ENCODE results near the gene ABCC2. TPM values are rescaled to one million over a fixed set of nuclear protein-coding genes. Genes with fewer than 3 reads are reported as not detected.
"Not testable (repeated sequence)": the region's sequence is repeated elsewhere in the genome, so short reads cannot be mapped to it uniquely, and the experiment has no call there.

The ABCC2 gene
- under 1 TPM; 0.22 to 0.40 TPM for total RNA-seq
- polyA plus RNA-seq (2013, experiment 1 of 2): 2.4 TPM
- 1.4 TPM for polyA plus RNA-seq (2013, experiment 2 of 2)
- long read RNA-seq, experiment 1: 0 reads
- long read RNA-seq, experiment 2: 0 reads
- long read RNA-seq, experiment 3: 0 reads
- long read RNA-seq, experiment 4: 0 reads

- H3K27me3 Mint-ChIP-seq (ENCODE audit: insufficient read depth): no peaks in the 10 kb centered on the region
- H3K27ac ChIP-seq (ENCODE audit: low read depth, low read length): no peak within 1 kb of the TSS
- H3K9ac ChIP-seq (ENCODE audit: extremely low read depth, low read length, poor library complexity, severe bottlenecking): no peak within 1 kb of the TSS
Observed at GRCh38 chr10:99782447-99783286, at the start of gene ABCC2. ABCC2 (plus strand) TSS chr10:99782640; CDS start chr10:99782845, 205 bp downstream.

GRCh38 chr10:99733366-99733765, 49.1 kb upstream of the ABCC2 start:
- Mint-ChIP-seq H3K36me3 (ENCODE audit: low read depth) (peaks cover 30% of the 10 kb centered on the region), H3K27me3 (ENCODE audit: insufficient read depth) (no peaks in the 10 kb centered on the region), H3K4me3 (peak overlapping the region; percentile 98), H3K27ac (no peak overlapping the region), H3K4me1 (peaks cover 8% of the 10 kb centered on the region), H3K9me3 (no peaks in the 10 kb centered on the region)
- no peak for TF ChIP-seq CTCF (conservative IDR thresholded peaks at IDR 0.05)
- peaks cover 34% of the 10 kb centered on the region for H3K36me3 ChIP-seq (ENCODE audit: control insufficient read depth, insufficient read depth, low read length)
- no peak overlapping the region for H3K4me3 ChIP-seq (ENCODE audit: low read length)
- no peak overlapping the region for H3K27ac ChIP-seq (ENCODE audit: low read depth, low read length)
- WGBS, 2 experiments (ENCODE audit: insufficient coverage in 1 of 2, insufficient read length in 1 of 2): 94 to 98% methylated on average over 8 of the region's 8 CpGs
- DNase-seq: no peak
- H3K9ac ChIP-seq (ENCODE audit: extremely low read depth, low read length, poor library complexity, severe bottlenecking): no peak overlapping the region
- H3K4me1 ChIP-seq (ENCODE audit: control insufficient read depth, insufficient read depth, low read length): no peaks in the 10 kb centered on the region
- H3K27me3 ChIP-seq (ENCODE audit: control insufficient read depth, insufficient read depth, low read length, poor library complexity, severe bottlenecking): no peaks in the 10 kb centered on the region
- H3K9me3 ChIP-seq (ENCODE audit: control insufficient read depth, low read length): peaks cover under 1% of the 10 kb centered on the region

More at GRCh38 chr10:99782447-99783286, at the start of gene ABCC2:
- Histone ChIP-seq H3K9me3 (ENCODE audit: control insufficient read depth, low read length) (no peaks in the 10 kb centered on the region), H3K27me3 (ENCODE audit: control insufficient read depth, insufficient read depth, low read length, poor library complexity, severe bottlenecking) (no peaks in the 10 kb centered on the region), H3K4me3 (ENCODE audit: low read length) (no peak within 1 kb of the TSS), H3K4me1 (ENCODE audit: control insufficient read depth, insufficient read depth, low read length) (peaks cover 4% of the 10 kb centered on the region), H3K36me3 (ENCODE audit: control insufficient read depth, insufficient read depth, low read length) (no peaks in the 10 kb centered on the region)
- DNase-seq: no peak
- Mint-ChIP-seq H3K4me3 (no peak within 1 kb of the TSS), H3K27ac (no peak within 1 kb of the TSS), H3K9me3 (no peaks in the 10 kb centered on the region), H3K36me3 (ENCODE audit: low read depth) (no peaks in the 10 kb centered on the region), H3K4me1 (peaks cover 12% of the 10 kb centered on the region)
- TF ChIP-seq CTCF (conservative IDR thresholded peaks at IDR 0.05): no peak
- 87 to 92% methylated on average over 3 to 7 of the region's 7 CpGs for WGBS, 2 experiments (ENCODE audit: insufficient coverage in 1 of 2, insufficient read length in 1 of 2)

- H3K36me3 Mint-ChIP-seq (ENCODE audit: low read depth): peaks cover 37% of the 10 kb centered on the region
- not testable (repeated sequence) for DNase-seq
- H3K4me3 Mint-ChIP-seq: peak overlapping the region; percentile 98
Observed at GRCh38 chr10:99734111-99734510, 48.3 kb upstream of the ABCC2 start.

More at GRCh38 chr10:99734111-99734510, 48.3 kb upstream of the ABCC2 start:
- H3K27me3 ChIP-seq (ENCODE audit: control insufficient read depth, insufficient read depth, low read length, poor library complexity, severe bottlenecking); H3K9me3 Mint-ChIP-seq; H3K27ac ChIP-seq (ENCODE audit: low read depth, low read length); H3K4me3 ChIP-seq (ENCODE audit: low read length); H3K9ac ChIP-seq (ENCODE audit: extremely low read depth, low read length, poor library complexity, severe bottlenecking); H3K4me1 ChIP-seq (ENCODE audit: control insufficient read depth, insufficient read depth, low read length); H3K27ac Mint-ChIP-seq; H3K9me3 ChIP-seq (ENCODE audit: control insufficient read depth, low read length); H3K27me3 Mint-ChIP-seq (ENCODE audit: insufficient read depth); H3K4me1 Mint-ChIP-seq: not testable (repeated sequence)
- H3K36me3 ChIP-seq (ENCODE audit: control insufficient read depth, insufficient read depth, low read length): peaks cover 34% of the 10 kb centered on the region
- WGBS, 2 experiments (ENCODE audit: insufficient coverage in 1 of 2, insufficient read length in 1 of 2): 95% methylated on average over 7 to 10 of the region's 10 CpGs

All from endodermal cell (in vitro differentiated cells).